GM15510 (cell line): ENCODE results near the gene TRUB1.
A peak's percentile ranks its signal among the peaks of the same experiment; 100 is the strongest.

Experiments
- POLR2A ChIP-seq: IDR thresholded peaks from 3 replicates; pipeline ENCODE4 v1.6.1; 2011; ENCODE audit warnings: borderline replicate concordance; ENCODE audit not compliant: insufficient read length; ENCODE audit errors: extremely low read depth

TRUB1 gene

DNA sequence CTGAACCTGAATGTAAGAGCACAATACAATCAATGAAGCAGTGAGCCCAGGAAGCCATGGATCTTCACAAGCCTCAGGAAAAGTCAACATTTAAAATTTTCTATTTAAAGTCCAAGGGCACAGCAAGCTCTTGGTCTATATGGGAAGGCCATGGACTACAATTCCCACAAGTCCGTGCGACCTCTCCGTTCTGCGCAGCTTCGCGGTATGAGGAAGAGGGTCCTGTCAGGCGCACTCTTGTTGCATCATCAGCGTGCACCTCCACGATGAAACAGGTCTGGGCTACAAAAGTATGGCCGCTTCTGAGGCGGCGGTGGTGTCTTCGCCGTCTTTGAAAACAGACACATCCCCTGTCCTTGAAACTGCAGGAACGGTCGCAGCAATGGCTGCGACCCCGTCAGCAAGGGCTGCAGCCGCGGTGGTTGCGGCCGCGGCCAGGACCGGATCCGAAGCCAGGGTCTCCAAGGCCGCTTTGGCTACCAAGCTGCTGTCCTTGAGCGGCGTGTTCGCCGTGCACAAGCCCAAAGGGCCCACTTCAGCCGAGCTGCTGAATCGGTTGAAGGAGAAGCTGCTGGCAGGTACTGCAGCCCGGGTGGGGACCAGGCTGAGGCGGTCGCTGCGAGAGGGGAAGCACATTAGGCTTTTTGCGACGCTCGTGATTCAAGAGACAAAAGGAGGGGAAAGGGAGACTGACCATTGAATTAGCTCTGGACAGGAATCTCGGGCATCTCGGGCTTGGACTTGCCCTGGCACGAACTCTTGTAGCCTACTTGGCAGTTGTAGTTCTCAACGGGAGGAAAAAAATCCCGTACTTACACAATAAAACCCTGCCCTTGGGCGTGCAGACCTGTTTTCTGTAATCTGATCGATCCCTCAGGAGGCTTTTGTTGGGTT is at the start of gene TRUB1:
TRUB1 (plus strand) TSS at position 234 of the 894 bp plus-strand sequence; CDS start at position 293, 59 bp downstream.
- TF ChIP-seq POLR2A, result peak; percentile 82

DNA sequence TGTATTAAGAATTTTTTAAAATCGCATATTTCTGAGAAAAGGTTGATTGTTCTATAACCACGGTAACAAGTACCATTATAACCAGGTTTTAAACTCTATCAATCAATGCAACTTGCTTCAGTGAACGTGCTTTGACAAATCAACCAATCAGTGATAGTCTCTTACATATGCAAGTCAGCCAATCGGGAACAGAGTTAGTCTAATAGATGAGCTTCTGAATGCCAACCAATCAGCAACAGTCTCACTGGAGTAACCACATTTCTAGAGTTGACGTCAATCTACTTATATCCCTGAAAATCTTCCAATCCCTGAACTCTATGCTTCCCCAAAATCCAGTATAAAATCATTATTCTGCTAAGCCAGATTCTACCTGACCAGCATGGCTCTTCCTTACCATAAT is 44.7 kb upstream of the TRUB1 start:
- TF ChIP-seq POLR2A, result no peak

DNA sequence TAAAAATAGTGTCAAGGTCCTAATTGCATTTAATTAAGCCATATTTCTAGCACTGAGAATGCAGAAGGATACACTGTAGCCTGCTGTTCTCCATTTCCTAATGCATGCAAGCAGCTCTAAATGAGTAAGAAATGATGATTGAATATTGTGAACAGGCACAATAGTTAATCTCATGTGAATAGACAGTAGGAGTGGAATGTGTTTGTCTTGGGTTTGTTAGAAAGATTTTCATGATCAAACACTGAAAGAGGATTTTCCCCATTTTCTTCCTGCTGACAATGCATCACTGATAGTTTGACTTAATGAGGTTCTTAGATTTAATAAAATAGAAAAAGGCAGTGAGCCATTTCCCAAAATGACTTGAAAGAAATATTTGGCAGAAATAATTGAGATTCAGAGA is 43.1 kb upstream of the TRUB1 start:
- no peak for TF ChIP-seq POLR2A

DNA sequence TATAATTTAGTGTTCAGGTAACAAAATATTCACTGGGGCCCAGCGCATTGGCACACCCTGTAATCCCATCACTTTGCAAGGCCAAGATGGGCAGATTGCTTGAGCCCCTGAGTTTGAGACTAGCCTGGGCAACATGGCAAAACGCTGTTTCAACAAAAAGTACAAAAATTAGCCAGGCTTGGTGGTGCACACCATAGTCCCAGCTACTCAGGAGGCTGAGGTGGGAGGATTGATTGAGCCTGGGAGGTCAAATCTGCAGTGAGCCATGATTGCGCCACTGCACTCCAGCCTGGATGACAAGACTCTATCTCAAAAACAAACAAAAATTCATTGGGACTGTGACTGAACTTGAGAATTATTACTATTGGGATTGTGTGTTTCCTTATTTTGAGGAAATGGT is 40.4 kb upstream of the TRUB1 start:
- TF ChIP-seq POLR2A, result no peak

DNA sequence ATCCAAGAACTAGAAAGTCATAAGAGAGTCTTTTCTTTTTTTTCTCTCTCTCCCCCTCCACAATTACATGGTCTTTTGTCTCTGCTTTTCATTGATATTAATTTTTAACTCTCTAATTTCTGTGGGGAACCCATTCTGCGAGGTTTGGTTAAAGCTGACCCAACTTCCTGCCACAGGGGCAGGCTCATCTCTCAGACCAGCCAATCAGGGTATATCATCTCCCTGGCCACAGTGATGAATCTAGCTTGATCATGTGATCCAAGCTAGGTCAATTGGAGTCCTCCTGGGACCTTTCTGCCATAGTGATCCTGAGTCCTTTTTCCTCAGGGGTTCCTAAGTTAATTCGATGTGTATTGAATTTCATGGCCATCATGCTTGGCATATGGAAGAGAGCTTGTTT is 38.0 kb upstream of the TRUB1 start:
- no peak for TF ChIP-seq POLR2A

DNA sequence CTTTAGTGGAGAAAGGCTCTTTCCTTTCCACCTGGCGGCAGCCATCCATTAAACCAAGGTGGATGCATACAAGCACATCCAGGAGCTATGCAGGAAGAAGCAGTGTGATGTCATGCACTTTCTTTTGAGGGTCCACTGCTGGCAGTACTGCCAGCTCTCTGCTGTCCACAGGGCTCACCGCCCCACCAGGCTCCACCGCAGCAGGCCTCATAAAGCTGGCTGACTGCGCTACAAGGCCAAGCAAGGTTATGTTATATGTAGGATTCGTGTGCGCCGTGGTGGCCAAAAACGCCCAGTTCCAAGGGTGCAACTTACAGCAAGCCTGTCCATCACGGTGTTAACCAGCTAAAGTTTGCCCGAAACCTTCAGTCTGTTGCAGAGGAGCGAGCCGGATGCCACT is 37.3 kb upstream of the TRUB1 start:
- TF ChIP-seq POLR2A, result no peak

DNA sequence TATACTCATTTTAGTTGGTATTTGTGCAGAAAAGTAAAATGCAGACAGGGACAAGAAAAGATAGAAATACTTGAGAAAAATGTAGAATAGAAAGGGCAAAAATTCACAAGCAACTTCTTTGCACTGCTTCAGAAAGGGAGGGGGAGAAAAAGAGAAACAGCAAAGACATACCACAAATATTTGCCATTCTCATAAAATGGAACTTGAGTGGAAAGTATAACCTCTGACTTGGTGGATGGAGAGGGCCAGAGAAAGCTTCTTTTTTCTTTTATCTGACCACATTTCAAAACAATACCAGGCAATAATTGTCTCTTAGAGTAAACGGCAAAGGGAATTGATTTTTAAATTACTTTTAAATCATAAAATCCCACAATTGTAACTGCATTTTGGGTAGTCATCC is 35.8 kb upstream of the TRUB1 start:
- TF ChIP-seq POLR2A, result no peak

DNA sequence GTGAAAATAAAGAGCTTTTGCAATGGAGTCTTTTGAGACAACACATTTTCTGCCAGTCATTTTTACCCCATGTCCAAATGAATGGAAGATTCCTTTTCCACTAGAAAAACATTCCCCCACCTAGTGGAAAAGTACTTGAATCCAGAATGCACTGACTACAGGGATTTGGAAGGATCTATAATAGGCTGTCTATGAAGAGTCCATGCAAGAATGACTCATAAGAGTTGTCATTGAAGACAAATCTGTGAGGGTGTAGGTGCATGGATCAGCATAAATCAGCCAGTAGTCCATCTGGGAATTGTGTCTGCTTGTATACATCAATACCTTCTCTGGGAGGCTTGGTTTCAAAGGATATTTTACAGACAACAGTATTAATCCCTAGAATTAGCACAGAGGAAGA is 32.5 kb upstream of the TRUB1 start:
- TF ChIP-seq POLR2A, result no peak

DNA sequence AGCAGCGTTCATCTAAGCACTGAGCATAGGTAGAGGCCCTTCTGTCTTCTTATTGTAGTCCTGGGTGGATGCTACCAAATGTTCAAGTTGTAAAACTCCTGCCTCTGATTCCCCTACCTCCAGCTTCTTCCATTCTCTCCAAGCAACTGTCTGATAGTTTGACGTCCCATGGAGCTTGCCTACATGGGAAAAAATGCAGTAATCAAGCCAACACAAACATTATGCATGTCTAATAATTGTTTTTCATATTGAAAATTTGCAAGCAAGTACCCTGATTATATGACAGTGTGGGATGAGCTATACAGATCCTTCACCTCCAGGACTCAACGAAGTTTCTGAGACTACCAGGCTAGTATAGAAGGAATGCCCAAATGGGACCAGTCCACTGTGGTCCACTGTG is 31.0 kb upstream of the TRUB1 start:
- TF ChIP-seq POLR2A, result no peak

DNA sequence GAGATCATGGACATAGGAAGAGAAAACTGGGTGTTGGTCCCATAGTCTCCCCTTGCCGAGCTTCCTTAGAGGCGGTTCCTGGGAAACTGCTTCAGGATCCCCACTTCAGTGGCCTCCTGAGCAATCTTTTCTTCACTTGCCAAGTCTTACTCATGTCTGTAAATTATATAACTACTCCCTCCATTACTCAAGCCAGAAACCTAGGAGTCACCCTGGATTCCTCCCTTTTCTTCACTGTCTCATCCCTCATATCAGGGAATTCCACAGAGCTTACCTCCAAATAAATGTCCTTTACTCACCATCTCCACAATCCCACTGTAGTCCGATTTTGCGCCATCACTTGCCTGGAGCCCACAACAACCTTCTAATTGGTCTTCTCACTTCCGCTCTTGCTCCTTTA is 29.1 kb upstream of the TRUB1 start:
- no peak for TF ChIP-seq POLR2A

DNA sequence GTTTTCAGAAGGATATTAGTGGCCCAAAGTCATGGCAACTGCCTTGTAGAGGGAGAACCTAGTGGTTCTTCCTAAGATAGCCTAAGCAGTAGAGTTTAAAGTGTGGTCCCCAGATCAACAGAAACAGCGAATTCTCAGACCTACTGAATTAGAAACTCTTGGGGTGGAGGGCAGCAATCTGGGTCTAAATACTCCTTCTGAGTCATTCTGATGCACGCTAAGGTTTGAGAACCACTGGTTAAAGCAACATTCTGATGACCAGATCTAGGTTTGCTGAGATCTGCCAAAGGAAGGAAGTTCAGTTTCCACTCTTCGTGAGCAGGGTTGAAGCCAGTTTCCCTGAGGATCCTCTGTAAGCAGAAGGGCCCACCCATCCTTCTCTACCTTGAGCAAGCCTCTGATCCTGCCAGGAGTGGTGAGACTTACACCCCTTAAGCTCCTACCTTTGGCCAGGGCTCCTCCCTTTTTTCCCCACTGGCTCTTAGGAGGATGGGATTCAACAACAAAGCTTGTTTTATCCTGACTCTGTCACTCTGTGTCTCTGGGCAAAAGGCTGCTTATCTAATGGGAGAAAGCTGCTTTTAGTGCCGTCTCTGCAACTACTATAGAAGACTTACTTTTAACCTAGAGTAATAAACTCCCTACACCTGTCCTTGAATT is 26.8 kb upstream of the TRUB1 start:
- no peak for TF ChIP-seq POLR2A

DNA sequence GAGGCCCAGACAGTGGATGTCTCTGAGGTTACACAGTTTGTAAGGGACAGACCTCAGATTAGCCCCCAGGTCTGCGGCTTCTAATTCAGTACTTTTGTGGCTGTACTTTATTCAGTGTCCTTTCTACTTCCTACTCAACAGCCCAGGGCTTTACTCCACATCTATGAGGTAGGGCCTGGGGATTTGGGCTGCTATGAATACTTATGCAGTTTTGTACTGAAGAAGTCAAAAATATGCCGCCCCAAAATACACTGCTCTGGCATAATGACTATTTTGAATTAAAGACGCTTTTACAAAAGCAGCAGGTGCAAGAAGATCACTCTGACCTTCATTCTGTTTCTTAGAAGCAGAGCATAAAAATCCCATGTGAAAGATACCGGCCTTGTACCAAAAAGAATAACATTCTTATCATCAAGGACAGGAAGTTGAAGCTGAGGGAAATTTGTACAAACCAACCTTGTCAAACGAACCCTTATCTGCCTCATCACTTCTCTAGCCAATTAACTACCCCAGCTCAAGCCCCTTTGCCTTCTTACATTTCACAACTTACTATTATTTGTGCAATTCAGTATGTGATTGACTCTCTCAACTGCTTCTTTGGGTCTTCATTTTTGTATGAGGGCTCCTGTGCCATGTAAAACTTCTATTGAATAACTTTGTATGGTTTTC is 26.1 kb upstream of the TRUB1 start:
- TF ChIP-seq POLR2A, result no peak

DNA sequence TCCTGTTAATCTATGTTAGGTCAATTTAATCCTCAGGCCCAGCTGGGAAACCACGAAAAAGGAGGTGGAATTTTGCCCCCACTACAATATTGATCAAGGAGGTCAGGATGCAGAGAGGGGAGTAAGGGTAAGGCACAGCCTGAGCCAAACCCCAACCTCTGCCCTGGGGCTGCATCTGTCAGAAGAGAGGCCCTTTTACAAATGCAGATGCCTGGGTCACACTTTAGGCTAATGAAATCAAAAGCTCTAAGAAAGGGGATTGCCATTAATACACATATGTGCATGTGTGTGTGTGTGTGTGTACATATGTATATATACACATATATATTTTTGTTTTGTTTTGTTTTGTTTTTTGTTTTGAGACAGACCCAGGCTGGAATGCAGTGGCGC is 25.5 kb upstream of the TRUB1 start:
- TF ChIP-seq POLR2A, result no peak

DNA sequence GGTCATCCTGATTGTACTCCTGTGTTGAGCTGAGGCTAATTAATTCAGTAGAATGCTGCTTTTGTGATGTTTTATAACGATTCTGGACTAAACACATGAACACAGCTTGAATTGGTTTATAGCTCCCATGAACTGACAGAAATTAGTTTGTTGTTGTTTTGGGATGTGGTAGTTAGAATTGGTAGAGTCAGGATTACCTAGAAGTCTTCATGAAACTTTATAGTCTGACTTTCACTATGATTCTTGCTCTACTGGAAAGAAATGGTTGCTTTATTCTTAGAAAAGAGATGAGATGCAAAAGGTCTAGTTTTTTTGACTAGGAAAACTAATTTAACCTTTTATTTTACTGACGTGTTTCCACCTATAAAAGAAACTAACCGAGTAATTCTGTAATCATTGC is 23.4 kb upstream of the TRUB1 start:
- TF ChIP-seq POLR2A, result no peak

DNA sequence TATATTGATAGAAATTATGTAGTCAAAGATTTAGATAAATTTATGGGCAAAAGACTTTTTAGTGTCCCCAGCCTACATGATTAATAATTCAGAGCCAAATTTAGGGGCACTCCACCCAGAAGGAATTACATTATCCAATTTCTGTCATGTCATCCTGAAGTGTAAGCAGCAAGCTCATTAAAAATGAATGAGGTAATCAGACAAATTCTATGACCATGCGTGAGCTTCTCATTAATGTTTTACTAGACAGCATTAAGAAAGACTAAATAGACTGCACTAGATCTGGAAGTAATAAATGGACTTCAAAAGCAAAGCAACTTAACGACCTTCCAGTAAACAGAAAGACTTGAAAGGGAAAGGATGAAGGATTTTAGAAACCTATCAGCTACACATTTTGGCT is 22.7 kb upstream of the TRUB1 start:
- TF ChIP-seq POLR2A, result no peak
